Pancreas (tissue), 10 donors: ENCODE results near the gene CTIF. TPM values are rescaled to one million over a fixed set of nuclear protein-coding genes. Genes with fewer than 3 reads are reported as not detected.

ENCODE experiments used
- ATAC-seq, 4 donors: fragments of 200-7000 bp; cut with Tn5 transposase; one replicate each; pipeline versions ENCODE4 v1.8.0 to v1.9.1; 2020; ENCODE audit warnings: mild to moderate bottlenecking in 4 of 4, moderate library complexity in 4 of 4
- DNase-seq, 6 donors: peaks; one replicate each; pipeline ENCODE4 v3.0.0-alpha.2; 2020
- FAIRE-seq: peaks from 2 replicates; lab custom pipeline; 2012; peaks lifted over from hg19 to GRCh38; lab: Jason Lieb, UNC
- H3K27ac ChIP-seq, 4 donors: fragments of 200-600 bp; sonication (generic); 1 replicate in 3 of 4; 2 replicates in 1 of 4; pipeline versions ENCODE4 v1.5.0 to v1.8.0; 2020
- H3K27me3 ChIP-seq, 4 donors: fragments of 200-600 bp; one replicate each; pipeline ENCODE4 v1.8.0; 2021
- H3K36me3 ChIP-seq, 3 donors: fragments of 200-600 bp; sonication (generic) in 1 of 3; one replicate each; pipeline versions ENCODE4 v1.5.0 to v1.8.0; 2020 to 2021
- H3K4me1 ChIP-seq, 3 donors: fragments of 200-600 bp; one replicate each; pipeline ENCODE4 v1.8.0; 2021
- H3K4me3 ChIP-seq, 4 donors: fragments of 200-600 bp; sonication (generic) in 2 of 4; one replicate each; pipeline versions ENCODE4 v1.5.0 to v1.8.0; 2020 to 2021
- H3K9me3 ChIP-seq, 4 donors: fragments of 200-600 bp; one replicate each; pipeline ENCODE4 v1.8.0; 2021
- CTCF ChIP-seq, 4 donors: fragments of 200-600 bp; sonication (generic) in 3 of 4; IDR thresholded peaks; one replicate each; pipeline versions ENCODE4 v1.5.0 to v1.8.0; 2021; ENCODE audit warnings: antibody characterized with exemption in 4 of 4
- WGBS, 2 donors: extraction: QIAGEN DNeasy Blood & Tissue Kit; methylation state at CpG; one replicate each; pipeline ENCODE4 v1.1.7; 2013; 5-methylcytosine and 5-hydroxymethylcytosine counted together
- intact Hi-C, 3 donors: fragments of 100-400 bp; cut with DNase I; formaldehyde crosslinking; loops; one replicate each; pipeline versions ENCODE4 v1.11.1 to v1.14.2; 2022
- polyA plus RNA-seq, 2 donors: library from polyadenylated mRNA; stranded (reverse); fragments of 200-250 nt; gene quantifications; one replicate each; pipeline ENCODE4 v1.2.3, GENCODE V29; 2013
- total RNA-seq, 6 donors: library from RNA; stranded (reverse); fragmentation: NEBNext Ultra II Directional in 4 of 6; extraction: Animal tissue kit (Norgen Biotek cat#: 25700) in 4 of 6; gene quantifications; one replicate each; pipeline versions ENCODE4 v1.2.1 to v1.2.4, GENCODE V29; 2021 to 2023
- donor health status: healthy with polysubstance abuse.
- donor health status: DM: no; HTN: no; CAD: no; lungs with moderate emphysema.
- donor health status: DM: no; HTN: no; CAD: no.
- donor health status: control.
- donor health status: control.
- donor health status: Bipolar disorder and iron deficiency.
- donor health status: DM: yes; HTN: yes; CAD: no.
- donor health status: DM: no; HTN: no; CAD: no.
- donor health status: DM: no; HTN: no; CAD: no.
- donor health status: DM: yes; HTN: yes; CAD: no.

Gene CTIF
- total and polyA plus RNA-seq, 8 donors, result 15.1 to 27.4 (median 16.7) TPM

GRCh38 chr18:48775372-48776155 lies 236.7 kb downstream of the CTIF start:
- TF ChIP-seq CTCF (IDR thresholded peaks at IDR 0.05), result no peak
- H3K27me3 ChIP-seq, result no peaks in the 10 kb centered on the region
- intact Hi-C loops, result loop anchor here in 1 of 3 donors (10.0 kb wide), 1 partner anchor 269 kb away; no protein-coding TSS in a partner anchor
- DNase-seq (no peak), FAIRE-seq (no peak), ATAC-seq (no peak)
- no peaks in the 10 kb centered on the region for H3K36me3 ChIP-seq
- peaks cover 0 to 3% (median 0%) of the 10 kb centered on the region in 3 donors for H3K4me1 ChIP-seq
- 86% methylated on average over 12 of the region's 12 CpGs for WGBS, 2 donors
- H3K27ac ChIP-seq, result no peak overlapping the region
- H3K9me3 ChIP-seq, result no peaks in the 10 kb centered on the region
- H3K4me3 ChIP-seq, result no peak overlapping the region

- DNase-seq, result no peak
- no peak for ATAC-seq
- no peak for FAIRE-seq
- H3K36me3 ChIP-seq, result no peaks in the 10 kb centered on the region
- no peak overlapping the region for H3K27ac ChIP-seq
- no peaks in the 10 kb centered on the region for H3K9me3 ChIP-seq
- WGBS, 2 donors, result 94 to 99% methylated on average over 5 of the region's 5 CpGs
- peaks cover 0 to 9% (median 0%) of the 10 kb centered on the region in 3 donors for H3K4me1 ChIP-seq
- intact Hi-C loops, result loop anchor here in 1 of 3 donors (10.0 kb wide), 1 partner anchor 269 kb away; no protein-coding TSS in a partner anchor
- H3K27me3 ChIP-seq, result no peaks in the 10 kb centered on the region
- H3K4me3 ChIP-seq, result no peak overlapping the region
- no peak for TF ChIP-seq CTCF (IDR thresholded peaks at IDR 0.05)
Observed at GRCh38 chr18:48776156-48776555, 237.3 kb downstream of the CTIF start.

- no peak for FAIRE-seq
- DNase-seq, result no peak
- no peaks in the 10 kb centered on the region for H3K27me3 ChIP-seq
- intact Hi-C loops, result loop anchor here in 1 of 3 donors (10.0 kb wide), 1 partner anchor 268 kb away; no protein-coding TSS in a partner anchor
- H3K4me1 ChIP-seq, result peaks cover under 1 to 9% (median under 1%) of the 10 kb centered on the region in 3 donors
- no peak for TF ChIP-seq CTCF (IDR thresholded peaks at IDR 0.05)
- no peak for ATAC-seq
- H3K36me3 ChIP-seq, result no peaks in the 10 kb centered on the region
- H3K4me3 ChIP-seq, result no peak overlapping the region
- WGBS, 2 donors, result 85 to 86% methylated on average over 6 of the region's 6 CpGs
- no peaks in the 10 kb centered on the region for H3K9me3 ChIP-seq
- no peak overlapping the region for H3K27ac ChIP-seq
Observed at GRCh38 chr18:48776641-48777025, 237.8 kb downstream of the CTIF start.

GRCh38 chr18:48777026-48777743 lies 238.4 kb downstream of the CTIF start:
- DNase-seq (peak in 5 of 6 donors; percentile 21 to 86 (median 69)), FAIRE-seq (no peak), ATAC-seq (peak; percentile 60 to 75 (median 70))
- Histone ChIP-seq H3K9me3 (no peaks in the 10 kb centered on the region), H3K4me1 (peaks cover 3 to 14% (median 6%) of the 10 kb centered on the region in 3 donors), H3K27ac (no peak overlapping the region), H3K4me3 (no peak overlapping the region), H3K36me3 (no peaks in the 10 kb centered on the region), H3K27me3 (no peaks in the 10 kb centered on the region)
- 41 to 46% methylated on average over 13 of the region's 13 CpGs for WGBS, 2 donors
- TF ChIP-seq CTCF (IDR thresholded peaks at IDR 0.05), result peak; percentile 72 to 88 (median 80)
- intact Hi-C loops, result loop anchor here in 1 of 3 donors (10.0 kb wide), 1 partner anchor 268 kb away; no protein-coding TSS in a partner anchor
